Right renal pelvis (tissue), 4 donors: ENCODE data around the gene MICALL2. TPM values are rescaled to one million over a fixed set of nuclear protein-coding genes. Genes with fewer than 3 reads are reported as not detected.

Experiments
- polyA plus RNA-seq, 4 donors: library from polyadenylated mRNA; unstranded; fragments of 120-200 nt; gene quantifications; one replicate each; pipeline ENCODE4 v1.2.1, GENCODE V29; 2013; ENCODE audit not compliant: insufficient read length in 4 of 4

The MICALL2 gene
- polyA plus RNA-seq, 4 donors = 7.6 to 11.1 (median 8.6) TPM

Other genes with a start within 250 kb of the MICALL2 start
- 10 to 100 TPM in 2 of 4 donors, 1 to 10 TPM in 2; 6.5 to 14.9 (median 9.9) TPM for gene UNCX, start 226.6 kb downstream of the MICALL2 start, polyA plus RNA-seq
- gene INTS1, start 44.9 kb upstream of the MICALL2 start, polyA plus RNA-seq = 10 to 100 TPM; 61.7 to 85.8 (median 66.1) TPM
- gene MAFK, start 71.2 kb upstream of the MICALL2 start, polyA plus RNA-seq = 10 to 100 TPM in 2 of 4 donors, 1 to 10 TPM in 2; 8.2 to 14.7 (median 9.4) TPM
- gene TMEM184A, start 96.7 kb upstream of the MICALL2 start, polyA plus RNA-seq = 1 to 10 TPM; 6.0 to 9.1 (median 7.4) TPM
- gene PSMG3, start 110.6 kb upstream of the MICALL2 start, polyA plus RNA-seq = 10 to 100 TPM; 31.2 to 35.3 (median 33.0) TPM
- gene ELFN1, start 210.8 kb upstream of the MICALL2 start, polyA plus RNA-seq = 10 to 100 TPM; 11.9 to 19.6 (median 13.4) TPM